Measurements from ENCODE around the gene GALNT2.

Gene GALNT2

DNA sequence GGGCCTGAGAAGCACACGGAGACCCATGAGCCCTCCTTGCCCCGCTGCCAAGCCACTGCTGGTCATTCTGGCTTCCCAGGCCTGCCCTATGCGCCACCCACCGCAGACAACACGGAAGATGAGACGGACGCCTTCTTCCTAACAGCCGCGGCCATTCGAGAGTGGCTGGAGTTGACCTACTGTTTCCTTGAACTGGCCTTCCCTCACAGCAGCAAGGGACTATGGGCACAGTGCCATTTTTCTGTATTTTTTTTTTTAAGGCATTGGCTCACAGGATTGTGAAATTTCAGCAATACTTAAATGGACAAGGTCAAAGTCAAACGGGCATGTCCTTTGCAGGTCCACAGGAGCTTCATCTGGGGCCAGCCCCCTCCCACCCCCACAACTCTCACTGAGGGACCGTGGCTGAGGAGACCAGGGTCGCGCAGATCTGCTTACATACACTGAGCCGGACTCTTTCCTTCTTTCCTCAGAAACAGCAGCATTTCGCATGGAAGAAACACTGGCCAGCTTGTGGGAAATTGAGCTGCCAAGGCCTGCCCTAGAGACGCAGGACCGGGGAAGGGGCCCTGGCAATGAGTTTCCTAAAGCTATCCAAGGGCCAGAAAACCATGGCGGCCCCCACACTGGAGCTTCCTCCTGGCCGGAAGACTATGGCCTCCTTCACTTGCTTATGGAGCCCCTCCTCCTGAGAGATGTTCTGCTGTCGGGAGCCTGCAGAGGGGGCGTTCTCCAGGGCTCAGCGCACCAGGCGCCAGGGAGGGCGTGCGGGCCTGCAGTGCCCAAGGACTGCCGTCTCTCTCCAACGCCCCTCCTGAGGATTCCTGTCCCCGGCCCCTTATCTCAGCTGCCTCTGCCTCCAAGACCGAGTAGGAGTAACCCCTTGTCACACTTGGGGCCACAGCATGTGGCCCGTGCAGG lies 260.2 kb downstream of the GALNT2 start:
- FAIRE-seq (no peak), DNase-seq (ENCODE audit: insufficient read length, low spot score) (no peak)

DNA sequence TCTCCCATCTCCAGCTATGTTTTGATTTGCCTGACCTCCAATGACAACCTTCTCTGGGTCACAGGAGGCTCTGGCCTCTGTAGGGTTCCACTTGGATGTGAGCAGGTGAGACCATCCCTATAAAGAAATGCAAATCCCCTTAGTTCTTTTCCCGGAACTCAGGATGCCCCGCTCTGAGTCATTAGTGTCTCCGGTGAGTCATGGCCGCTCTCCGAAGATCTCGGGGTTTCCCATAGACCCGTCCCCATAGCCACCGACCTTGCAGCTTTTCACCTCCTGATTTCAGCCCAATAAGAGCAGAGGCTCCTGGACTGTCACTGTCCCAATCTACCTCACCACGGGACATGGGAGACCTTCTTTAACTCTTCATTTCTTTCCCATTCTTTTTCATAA lies 260.9 kb downstream of the GALNT2 start:
- peak; percentile 71 for DNase-seq (ENCODE audit: insufficient read length, low spot score)
- FAIRE-seq = no peak

DNA sequence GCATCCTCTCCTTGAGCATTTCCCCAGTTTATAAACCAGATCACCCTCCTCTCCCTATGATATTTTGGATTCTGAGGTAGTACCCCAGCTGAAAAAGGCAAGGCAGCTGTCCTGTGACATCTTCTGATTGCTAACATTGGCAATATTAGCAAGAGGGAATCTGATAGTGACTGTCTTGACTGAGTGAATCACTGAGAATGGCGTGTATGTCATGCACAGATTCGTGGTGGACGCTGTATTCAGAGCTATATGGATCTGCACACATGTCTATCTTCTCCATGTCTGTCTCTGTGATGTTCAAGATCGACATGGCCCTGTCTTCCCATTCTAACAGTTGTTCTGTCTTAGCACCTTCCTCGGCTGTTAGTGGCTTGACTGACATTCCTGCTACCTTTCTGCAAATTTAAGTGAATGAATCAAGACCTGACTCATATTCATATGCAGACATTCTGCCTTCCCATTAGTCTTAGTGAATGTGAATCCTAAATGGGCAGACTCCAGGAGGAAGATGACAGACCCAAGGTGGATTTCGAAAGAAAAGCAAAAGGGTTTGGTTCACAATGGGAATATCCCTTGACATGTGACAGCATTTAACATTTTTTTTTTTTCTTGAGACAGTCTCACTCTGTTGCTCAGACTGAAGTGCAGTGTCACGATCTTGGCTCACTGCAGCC lies 261.4 kb downstream of the GALNT2 start:
- DNase-seq (ENCODE audit: insufficient read length, low spot score) (peak; percentile 30), FAIRE-seq (peak; percentile 72)

DNA sequence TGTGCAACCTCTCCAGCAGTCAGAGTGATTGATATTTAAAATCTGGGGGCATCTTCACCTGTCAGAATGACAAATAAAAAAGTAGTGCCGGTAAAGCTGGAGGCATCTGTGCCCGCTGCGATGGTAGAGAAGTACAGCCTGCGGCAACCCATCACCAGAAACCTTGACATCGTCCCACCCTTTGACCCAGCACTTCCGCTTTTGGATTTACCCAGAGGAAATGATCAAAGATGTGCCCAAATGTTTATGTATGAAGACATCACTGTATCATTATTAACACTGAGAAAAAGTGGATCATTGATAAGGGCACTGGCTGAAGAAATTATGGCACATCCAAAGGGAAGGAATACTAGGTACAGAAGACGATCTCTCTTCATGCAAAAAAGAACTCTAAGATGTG lies 263.1 kb downstream of the GALNT2 start:
- FAIRE-seq (no peak), DNase-seq (ENCODE audit: insufficient read length, low spot score) (no peak)
